DOHH2 (cell line): Measurements from ENCODE around the gene CYP46A1.

Experiments
- H3F3A ChIP-seq: fragments of 200-600 bp; sonication (generic), shearing (Covaris generic); 2 replicates; pipeline ENCODE4 v1.6.0; 2016; ENCODE audit warnings: antibody characterized with exemption, mild to moderate bottlenecking; ENCODE audit not compliant: control insufficient read depth, insufficient read depth
- H3K27ac ChIP-seq: fragments of 200-600 bp; sonication (generic); 2 replicates; pipeline ENCODE4 v1.5.1; 2014; ENCODE audit warnings: low read depth, mild to moderate bottlenecking, low read length, moderate library complexity
- H3K27me3 ChIP-seq: fragments of 200-600 bp; sonication (generic); 2 replicates; pipeline ENCODE4 v1.6.1; 2014; ENCODE audit warnings: mild to moderate bottlenecking, low read length, mixed read lengths; ENCODE audit not compliant: control insufficient read depth
- H3K36me3 ChIP-seq: fragments of 200-600 bp; sonication (generic); 2 replicates; pipeline ENCODE4 v1.6.1; 2014; ENCODE audit warnings: mild to moderate bottlenecking, low read length, moderate library complexity, mixed read lengths; ENCODE audit not compliant: control insufficient read depth
- H3K4me1 ChIP-seq: fragments of 200-600 bp; sonication (generic); 2 replicates; pipeline ENCODE4 v1.6.1; 2014; ENCODE audit warnings: mild to moderate bottlenecking, low read length, mixed read lengths; ENCODE audit not compliant: control insufficient read depth
- H3K4me2 ChIP-seq: fragments of 200-600 bp; sonication (generic); 2 replicates; pipeline ENCODE4 v1.6.0; 2014; ENCODE audit warnings: mild to moderate bottlenecking, low read length, moderate library complexity
- H3K4me3 ChIP-seq: fragments of 200-600 bp; sonication (generic); 2 replicates; pipeline ENCODE4 v1.5.1; 2014; ENCODE audit warnings: mild to moderate bottlenecking, low read length, mixed read lengths
- H3K79me2 ChIP-seq: fragments of 200-600 bp; sonication (generic); 2 replicates; pipeline ENCODE4 v1.6.1; 2014; ENCODE audit warnings: mild to moderate bottlenecking, low read length, mixed read lengths; ENCODE audit not compliant: control insufficient read depth
- H3K9me2 ChIP-seq: fragments of 200-600 bp; sonication (generic); replicated peaks from 2 replicates; pipeline ENCODE4 v1.6.1; 2014; ENCODE audit warnings: mild to moderate bottlenecking, low read length, mixed read lengths; ENCODE audit not compliant: control insufficient read depth
- H3K9me3 ChIP-seq: fragments of 200-600 bp; sonication (generic); 2 replicates; pipeline ENCODE4 v1.6.1; 2014; ENCODE audit warnings: antibody characterized with exemption, low read length, mixed read lengths; ENCODE audit not compliant: control insufficient read depth, insufficient read depth
- H4K20me1 ChIP-seq: fragments of 200-600 bp; sonication (generic); 2 replicates; pipeline ENCODE4 v1.6.0; 2014; ENCODE audit warnings: low read depth, mild to moderate bottlenecking, antibody characterized with exemption, low read length, moderate library complexity; ENCODE audit not compliant: control insufficient read depth, insufficient read depth
- CTCF ChIP-seq: fragments of 200-600 bp; sonication (generic); IDR thresholded peaks from one replicate; pipeline ENCODE4 v1.5.1; 2014; ENCODE audit warnings: antibody characterized with exemption, mild to moderate bottlenecking, low read depth, low read length; ENCODE audit not compliant: poor library complexity, severe bottlenecking
- EZH2phosphoT487 ChIP-seq: fragments of 200-600 bp; sonication (generic); IDR thresholded peaks from 2 replicates; pipeline ENCODE4 v1.6.1; 2017; ENCODE audit warnings: borderline replicate concordance, mild to moderate bottlenecking, antibody characterized with exemption, low read length, moderate library complexity, mixed read lengths

The CYP46A1 gene

GRCh38 chr14:99654235-99654985 is 29.7 kb upstream of the CYP46A1 start:
- Histone ChIP-seq H3K27me3 (no peaks in the 10 kb centered on the region), H3K4me2 (no peak overlapping the region), H3K9me3 (no peaks in the 10 kb centered on the region), H4K20me1 (no peaks in the 10 kb centered on the region), H3K27ac (no peak overlapping the region), H3K79me2 (no peaks in the 10 kb centered on the region), H3K9me2 (no peaks in the 10 kb centered on the region), H3K4me3 (no peak overlapping the region), H3F3A (no peaks in the 10 kb centered on the region), H3K4me1 (no peaks in the 10 kb centered on the region), H3K36me3 (no peaks in the 10 kb centered on the region)
- TF ChIP-seq CTCF (no peak), EZH2phosphoT487 (no peak)

- H4K20me1 ChIP-seq, result no peaks in the 10 kb centered on the region
- no peaks in the 10 kb centered on the region for H3K9me2 ChIP-seq
- H3K79me2 ChIP-seq, result no peaks in the 10 kb centered on the region
- H3F3A ChIP-seq, result no peaks in the 10 kb centered on the region
- no peaks in the 10 kb centered on the region for H3K36me3 ChIP-seq
- H3K4me3 ChIP-seq, result no peak overlapping the region
- H3K27ac ChIP-seq, result no peak overlapping the region
- no peak overlapping the region for H3K4me2 ChIP-seq
- H3K27me3 ChIP-seq, result no peaks in the 10 kb centered on the region
- H3K9me3 ChIP-seq, result no peaks in the 10 kb centered on the region
- H3K4me1 ChIP-seq, result no peaks in the 10 kb centered on the region
- TF ChIP-seq EZH2phosphoT487 (no peak), CTCF (no peak)
These were observed 28.6 kb upstream of the CYP46A1 start for GRCh38 chr14:99655521-99655920.

- Histone ChIP-seq H3K27me3 (no peaks in the 10 kb centered on the region), H4K20me1 (no peaks in the 10 kb centered on the region), H3K27ac (no peak overlapping the region), H3K9me2 (no peaks in the 10 kb centered on the region), H3K4me3 (no peak overlapping the region), H3K36me3 (no peaks in the 10 kb centered on the region), H3K9me3 (no peaks in the 10 kb centered on the region), H3F3A (no peaks in the 10 kb centered on the region), H3K4me2 (no peak overlapping the region), H3K79me2 (no peaks in the 10 kb centered on the region), H3K4me1 (no peaks in the 10 kb centered on the region)
- no peak for TF ChIP-seq CTCF
- TF ChIP-seq EZH2phosphoT487, result no peak
These were observed 27.9 kb upstream of the CYP46A1 start for GRCh38 chr14:99656171-99656570.
